Uterus (tissue), 2 donors: ENCODE measurements around the gene OSBP.

Source experiments
- CTCF ChIP-seq, 4 experiments: fragments of 200-600 bp in 2 of 4; fragments of 450-650 bp in 2 of 4; sonication (generic) in 2 of 4; IDR thresholded peaks; one replicate each; pipeline ENCODE4 v1.5.1; 2016 to 2019; ENCODE audit warnings: antibody characterized with exemption in 4 of 4, mild to moderate bottlenecking in 2 of 4, moderate library complexity in 1 of 4
- POLR2A ChIP-seq, 2 donors: fragments of 450-650 bp; IDR thresholded peaks; one replicate each; pipeline ENCODE4 v1.6.1; 2016; ENCODE audit warnings: antibody characterized with exemption in 2 of 2, mild to moderate bottlenecking in 1 of 2, moderate library complexity in 1 of 2

DNA sequence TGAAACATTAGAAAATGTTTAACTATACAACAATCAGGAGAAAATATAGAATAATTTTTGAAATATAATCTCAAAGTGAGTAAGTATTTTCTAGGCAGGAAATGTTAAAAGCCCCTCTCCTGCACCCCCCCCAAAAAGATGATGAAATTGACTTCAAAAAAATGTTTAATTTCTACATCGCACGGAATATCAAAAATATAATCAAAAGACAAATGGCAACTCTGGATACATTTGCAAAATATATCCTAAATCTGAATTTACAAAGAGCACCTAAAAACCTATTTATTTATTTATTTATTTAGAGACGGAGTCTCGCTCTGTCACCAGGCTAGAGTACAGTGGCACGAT, 67.3 kb downstream of the OSBP start:
- TF ChIP-seq CTCF (IDR thresholded peaks at IDR 0.05): no peak
- no peak for TF ChIP-seq POLR2A (IDR thresholded peaks at IDR 0.05)
